Measurements from ENCODE around the gene MED12L.

MED12L gene

GRCh38 chr3:151446002-151446340, 360.5 kb downstream of the MED12L start:
- ATAC-seq (ENCODE audit: low read depth), result no peak
- H3K9me3 ChIP-seq (ENCODE audit: severe bottlenecking), result no peaks in the 10 kb centered on the region
- TF ChIP-seq CTCF (IDR thresholded peaks at IDR 0.05; ENCODE audit: poor library complexity, severe bottlenecking), result no peak
- H3K4me3 ChIP-seq (ENCODE audit: severe bottlenecking), result no peak overlapping the region
- H3K36me3 ChIP-seq (ENCODE audit: low read depth), result no peaks in the 10 kb centered on the region
- H3K27me3 ChIP-seq (ENCODE audit: insufficient read depth, poor library complexity, severe bottlenecking), result no peaks in the 10 kb centered on the region
- H3K27ac ChIP-seq (ENCODE audit: poor library complexity, severe bottlenecking), result no peak overlapping the region
- peaks cover 6% of the 10 kb centered on the region for H3K4me1 ChIP-seq (ENCODE audit: insufficient read depth, poor library complexity, severe bottlenecking)
- DNase-seq (ENCODE audit: low spot score), result no peak

GRCh38 chr3:151452368-151452767, 366.9 kb downstream of the MED12L start:
- Histone ChIP-seq H3K9me3 (ENCODE audit: severe bottlenecking) (no peaks in the 10 kb centered on the region), H3K27me3 (ENCODE audit: insufficient read depth, poor library complexity, severe bottlenecking) (no peaks in the 10 kb centered on the region), H3K4me3 (ENCODE audit: severe bottlenecking) (no peak overlapping the region), H3K36me3 (ENCODE audit: low read depth) (no peaks in the 10 kb centered on the region), H3K4me1 (ENCODE audit: insufficient read depth, poor library complexity, severe bottlenecking) (no peaks in the 10 kb centered on the region), H3K27ac (ENCODE audit: poor library complexity, severe bottlenecking) (no peak overlapping the region)
- no peak for DNase-seq (ENCODE audit: low spot score)
- no peak for ATAC-seq (ENCODE audit: low read depth)
- no peak for TF ChIP-seq CTCF (IDR thresholded peaks at IDR 0.05; ENCODE audit: poor library complexity, severe bottlenecking)

- Histone ChIP-seq H3K27ac (ENCODE audit: poor library complexity, severe bottlenecking) (no peak overlapping the region), H3K4me1 (ENCODE audit: insufficient read depth, poor library complexity, severe bottlenecking) (no peaks in the 10 kb centered on the region), H3K9me3 (ENCODE audit: severe bottlenecking) (no peaks in the 10 kb centered on the region), H3K4me3 (ENCODE audit: severe bottlenecking) (no peak overlapping the region), H3K36me3 (ENCODE audit: low read depth) (no peaks in the 10 kb centered on the region), H3K27me3 (ENCODE audit: insufficient read depth, poor library complexity, severe bottlenecking) (no peaks in the 10 kb centered on the region)
- no peak for DNase-seq (ENCODE audit: low spot score)
- ATAC-seq (ENCODE audit: low read depth), result no peak
- no peak for TF ChIP-seq CTCF (IDR thresholded peaks at IDR 0.05; ENCODE audit: poor library complexity, severe bottlenecking)
These were observed 367.4 kb downstream of the MED12L start for GRCh38 chr3:151452841-151453240.

- Histone ChIP-seq H3K9me3 (ENCODE audit: severe bottlenecking) (no peaks in the 10 kb centered on the region), H3K27ac (ENCODE audit: poor library complexity, severe bottlenecking) (no peak overlapping the region), H3K4me1 (ENCODE audit: insufficient read depth, poor library complexity, severe bottlenecking) (no peaks in the 10 kb centered on the region), H3K4me3 (ENCODE audit: severe bottlenecking) (no peak overlapping the region), H3K27me3 (ENCODE audit: insufficient read depth, poor library complexity, severe bottlenecking) (peaks cover 4% of the 10 kb centered on the region), H3K36me3 (ENCODE audit: low read depth) (no peaks in the 10 kb centered on the region)
- ATAC-seq (ENCODE audit: low read depth) (no peak), DNase-seq (ENCODE audit: low spot score) (no peak)
- no peak for TF ChIP-seq CTCF (IDR thresholded peaks at IDR 0.05; ENCODE audit: poor library complexity, severe bottlenecking)
These were observed 370.6 kb downstream of the MED12L start for GRCh38 chr3:151456065-151456464.

GRCh38 chr3:151459358-151459757, 373.9 kb downstream of the MED12L start:
- H3K36me3 ChIP-seq (ENCODE audit: low read depth), result no peaks in the 10 kb centered on the region
- H3K27ac ChIP-seq (ENCODE audit: poor library complexity, severe bottlenecking), result no peak overlapping the region
- no peak for DNase-seq (ENCODE audit: low spot score)
- peaks cover 5% of the 10 kb centered on the region for H3K27me3 ChIP-seq (ENCODE audit: insufficient read depth, poor library complexity, severe bottlenecking)
- H3K4me3 ChIP-seq (ENCODE audit: severe bottlenecking), result no peak overlapping the region
- H3K9me3 ChIP-seq (ENCODE audit: severe bottlenecking), result no peaks in the 10 kb centered on the region
- no peak for TF ChIP-seq CTCF (IDR thresholded peaks at IDR 0.05; ENCODE audit: poor library complexity, severe bottlenecking)
- H3K4me1 ChIP-seq (ENCODE audit: insufficient read depth, poor library complexity, severe bottlenecking), result no peaks in the 10 kb centered on the region
- ATAC-seq (ENCODE audit: low read depth), result no peak
